PC-9 (cell line): ENCODE results near the gene CSRP1. TPM values are rescaled to one million over a fixed set of nuclear protein-coding genes. Genes with fewer than 3 reads are reported as not detected.

Source experiments
- BruUV-seq: library from RNA; stranded (reverse); fragments of 400-500 nt; replicated peaks from 2 replicates; lab custom pipeline; 2021; lab: Mats Ljungman, UMichigan
- CTCF ChIA-PET: fragments of 300-600 bp; sonication (Branson Sonifier 250); formaldehyde crosslinking; loops from one replicate; lab custom pipeline; 2022; ENCODE audit warnings: antibody characterized with exemption; lab: Charles Lee
- POLR2A ChIA-PET: fragments of 300-600 bp; sonication (Branson Sonifier 250); formaldehyde crosslinking; loops from one replicate; lab custom pipeline; 2022; ENCODE audit warnings: antibody characterized with exemption; ENCODE audit not compliant: unreplicated experiment; lab: Charles Lee
- DNase-seq, 2 experiments: peaks; one replicate each; pipeline versions ENCODE4 v3.0.0 to v3.0.0-alpha.2; 2015 to 2022; ENCODE audit warnings: mixed read lengths in 1 of 2
- H2AFZ ChIP-seq: fragments of 200-600 bp; sonication (generic); 2 replicates; pipeline ENCODE4 v1.8.1; 2017; ENCODE audit warnings: antibody characterized with exemption
- H3F3A ChIP-seq: fragments of 200-600 bp; sonication (generic); 2 replicates; pipeline ENCODE4 v1.8.1; 2017; ENCODE audit warnings: antibody characterized with exemption, mild to moderate bottlenecking, low read depth; ENCODE audit not compliant: insufficient read depth
- H3K27ac ChIP-seq: fragments of 200-600 bp; sonication (generic); 2 replicates; pipeline ENCODE4 v1.6.1; 2016; ENCODE audit warnings: mixed run types
- H3K27me3 ChIP-seq: fragments of 200-600 bp; sonication (generic); 2 replicates; pipeline ENCODE4 v1.6.1; 2016; ENCODE audit warnings: low read depth, mixed run types; ENCODE audit not compliant: insufficient read depth
- H3K36me3 ChIP-seq: fragments of 200-600 bp; sonication (generic); 2 replicates; pipeline ENCODE4 v1.6.1; 2016; ENCODE audit warnings: low read depth, mixed run types
- H3K4me1 ChIP-seq: fragments of 200-600 bp; sonication (generic); replicated peaks from 2 replicates; pipeline ENCODE4 v1.6.1; 2016; ENCODE audit warnings: mixed run types; ENCODE audit not compliant: insufficient read depth
- H3K4me2 ChIP-seq: fragments of 200-600 bp; sonication (generic); 2 replicates; pipeline ENCODE4 v1.6.1; 2017; ENCODE audit warnings: mixed run types
- H3K4me3 ChIP-seq: fragments of 200-600 bp; sonication (generic); 2 replicates; pipeline ENCODE4 v1.6.1; 2016; ENCODE audit warnings: mixed run types
- H3K79me2 ChIP-seq: fragments of 200-600 bp; sonication (generic); 2 replicates; pipeline ENCODE4 v1.6.1; 2017; ENCODE audit warnings: low read depth, mixed run types
- H3K9me2 ChIP-seq: fragments of 200-600 bp; sonication (generic); 2 replicates; pipeline ENCODE4 v1.8.1; 2017; ENCODE audit warnings: mild to moderate bottlenecking; ENCODE audit not compliant: insufficient read depth
- H3K9me3 ChIP-seq: fragments of 200-600 bp; sonication (generic); 2 replicates; pipeline ENCODE4 v1.8.1; 2016; ENCODE audit warnings: low read depth; ENCODE audit not compliant: insufficient read depth
- H4K20me1 ChIP-seq: fragments of 200-600 bp; sonication (generic); 2 replicates; pipeline ENCODE4 v1.8.1; 2017; ENCODE audit not compliant: insufficient read depth
- EZH2 ChIP-seq: fragments of 200-600 bp; sonication (generic); IDR thresholded peaks from 2 replicates; pipeline ENCODE4 v1.8.0; 2017; ENCODE audit warnings: antibody characterized with exemption, low read depth
- intact Hi-C: fragments of 100-400 bp; cut with micrococcal nuclease; formaldehyde crosslinking; loops from one replicate; pipeline ENCODE4 v1.10.0; 2022; ENCODE audit not compliant: unreplicated experiment
- total RNA-seq: library from RNA; stranded (reverse); gene quantifications from 2 replicates; pipeline ENCODE4 v1.2.3, GENCODE V29; 2021
- TF ChIP-seq, protein P1 (sequence below): fragments of 200-600 bp; sonication (generic); conservative IDR thresholded peaks from 2 replicates; pipeline ENCODE4 v1.6.1; 2017; ENCODE audit warnings: mixed run types, antibody characterized with exemption, mild to moderate bottlenecking, moderate library complexity

The CSRP1 gene
- total RNA-seq, 1 experiment from 2014 or later, result 61.3 TPM

GRCh38 chr1:201482755-201483154, 24.2 kb downstream of the CSRP1 start:
- no peaks in the 10 kb centered on the region for H3K36me3 ChIP-seq
- TF ChIP-seq EZH2, result no peak
- TF ChIP-seq, protein P1, sequence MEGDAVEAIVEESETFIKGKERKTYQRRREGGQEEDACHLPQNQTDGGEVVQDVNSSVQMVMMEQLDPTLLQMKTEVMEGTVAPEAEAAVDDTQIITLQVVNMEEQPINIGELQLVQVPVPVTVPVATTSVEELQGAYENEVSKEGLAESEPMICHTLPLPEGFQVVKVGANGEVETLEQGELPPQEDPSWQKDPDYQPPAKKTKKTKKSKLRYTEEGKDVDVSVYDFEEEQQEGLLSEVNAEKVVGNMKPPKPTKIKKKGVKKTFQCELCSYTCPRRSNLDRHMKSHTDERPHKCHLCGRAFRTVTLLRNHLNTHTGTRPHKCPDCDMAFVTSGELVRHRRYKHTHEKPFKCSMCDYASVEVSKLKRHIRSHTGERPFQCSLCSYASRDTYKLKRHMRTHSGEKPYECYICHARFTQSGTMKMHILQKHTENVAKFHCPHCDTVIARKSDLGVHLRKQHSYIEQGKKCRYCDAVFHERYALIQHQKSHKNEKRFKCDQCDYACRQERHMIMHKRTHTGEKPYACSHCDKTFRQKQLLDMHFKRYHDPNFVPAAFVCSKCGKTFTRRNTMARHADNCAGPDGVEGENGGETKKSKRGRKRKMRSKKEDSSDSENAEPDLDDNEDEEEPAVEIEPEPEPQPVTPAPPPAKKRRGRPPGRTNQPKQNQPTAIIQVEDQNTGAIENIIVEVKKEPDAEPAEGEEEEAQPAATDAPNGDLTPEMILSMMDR, result no peak
- no peak overlapping the region for H3K4me3 ChIP-seq
- no peak overlapping the region for H2AFZ ChIP-seq
- intact Hi-C loops, result loop anchor here (1.0 to 2.0 kb wide), 6 partner anchors 31 to 311 kb away; no protein-coding TSS in a partner anchor
- H3K4me2 ChIP-seq, result no peak overlapping the region
- no peaks in the 10 kb centered on the region for H3K9me3 ChIP-seq
- H3F3A ChIP-seq, result peaks cover 26% of the 10 kb centered on the region; the same call in 1 of the 2 replicates
- H3K27me3 ChIP-seq, result no peaks in the 10 kb centered on the region
- no peaks in the 10 kb centered on the region for H3K9me2 ChIP-seq
- no peak overlapping the region for H3K27ac ChIP-seq
- ChIA-PET CTCF (interaction anchor here (0.5 to 3.9 kb wide), 6 partner anchors 24 to 120 kb away, joined by 3 to 74 read pairs (median 13); partner anchors contain the start of gene CSRP1), POLR2A (interaction anchor here (0.7 kb wide), 1 partner anchor 66 kb away, joined by 6 read pairs; no protein-coding TSS in a partner anchor)
- H4K20me1 ChIP-seq, result no peaks in the 10 kb centered on the region
- no TSS peak for BruUV-seq
- no peak for DNase-seq
- H3K4me1 ChIP-seq, result peaks cover 29% of the 10 kb centered on the region
- no peaks in the 10 kb centered on the region for H3K79me2 ChIP-seq

- Histone ChIP-seq H3K9me3 (no peaks in the 10 kb centered on the region), H3K27ac (no peak overlapping the region), H3K36me3 (no peaks in the 10 kb centered on the region), H3K9me2 (no peaks in the 10 kb centered on the region), H2AFZ (no peak overlapping the region), H3K4me2 (peak overlapping the region; percentile 52), H3K79me2 (no peaks in the 10 kb centered on the region), H3F3A (peaks cover 24% of the 10 kb centered on the region; the same call in 1 of the 2 replicates), H3K4me1 (peaks cover 30% of the 10 kb centered on the region), H4K20me1 (no peaks in the 10 kb centered on the region), H3K27me3 (no peaks in the 10 kb centered on the region), H3K4me3 (no peak overlapping the region)
- BruUV-seq, result no TSS peak
- CTCF ChIA-PET, result interaction anchor here (0.5 to 3.9 kb wide), 9 partner anchors 8 to 77 kb away, joined by 3 to 74 read pairs (median 7); partner anchors contain the start of genes CSRP1 and PHLDA3
- POLR2A ChIA-PET, result no interaction called here
- DNase-seq, result peak; percentile 52 to 86
- intact Hi-C loops, result loop anchor here (1.0 to 2.0 kb wide), 7 partner anchors 31 to 311 kb away; no protein-coding TSS in a partner anchor
- TF ChIP-seq EZH2, result no peak
- TF ChIP-seq, protein P1, result peak; percentile 86
Measured at GRCh38 chr1:201481761-201482493, 25.0 kb downstream of the CSRP1 start.

DNA sequence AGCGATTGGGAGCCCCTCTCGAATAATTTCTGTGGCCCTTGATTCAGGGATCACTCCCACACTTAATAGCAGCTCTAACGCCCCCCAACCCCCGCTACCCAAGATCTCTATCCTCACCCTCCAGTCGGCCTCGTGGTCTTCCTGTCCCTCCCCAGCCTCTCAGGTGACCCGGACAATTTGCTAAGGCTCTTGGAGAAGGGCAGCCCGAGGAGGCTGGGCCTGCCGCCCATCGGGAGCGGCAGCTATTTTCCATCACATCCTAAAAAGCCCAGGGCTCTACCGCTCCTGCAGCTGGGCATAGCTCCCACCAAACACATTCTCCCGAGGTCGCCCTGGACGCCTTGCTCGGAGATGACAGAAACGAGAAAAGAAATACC, 25.9 kb downstream of the CSRP1 start:
- no peaks in the 10 kb centered on the region for H3K79me2 ChIP-seq
- peaks cover 16% of the 10 kb centered on the region; the same call in 1 of the 2 replicates for H3F3A ChIP-seq
- H3K27me3 ChIP-seq, result no peaks in the 10 kb centered on the region
- no peaks in the 10 kb centered on the region for H3K9me2 ChIP-seq
- ChIA-PET CTCF (interaction anchor here (0.5 to 3.9 kb wide), 8 partner anchors 9 to 45 kb away, joined by 3 to 74 read pairs (median 6); partner anchors contain the start of genes CSRP1 and PHLDA3), POLR2A (interaction anchor here (0.6 to 1.0 kb wide), 4 partner anchors 15 to 502 kb away, joined by 3 to 10 read pairs (median 4); partner anchors contain the start of gene RNPEP)
- peak overlapping the region; percentile 76 for H2AFZ ChIP-seq
- no peak for DNase-seq
- peak overlapping the region; percentile 81 for H3K4me2 ChIP-seq
- no peak overlapping the region for H3K27ac ChIP-seq
- no peak for TF ChIP-seq EZH2
- TF ChIP-seq, protein P1, result no peak
- peaks cover 32% of the 10 kb centered on the region for H3K4me1 ChIP-seq
- H4K20me1 ChIP-seq, result no peaks in the 10 kb centered on the region
- intact Hi-C loops, result loop anchor here (2.0 kb wide), 1 partner anchor 46 kb away; no protein-coding TSS in a partner anchor
- no peaks in the 10 kb centered on the region for H3K36me3 ChIP-seq
- TSS peak; percentile 78 for BruUV-seq
- peak overlapping the region; percentile 47 for H3K4me3 ChIP-seq
- H3K9me3 ChIP-seq, result no peaks in the 10 kb centered on the region
